Common myeloid progenitor, CD34-positive (primary cell): ENCODE measurements around the gene MYL12A.

Experiments
- CTCF ChIA-PET: fragments of 350-600 bp; sonication (Branson Sonifier 250); formaldehyde crosslinking; loops from one replicate; lab custom pipeline; 2021; ENCODE audit warnings: antibody characterized with exemption; lab: Charles Lee
- POLR2A ChIA-PET: fragments of 350-600 bp; sonication (Branson Sonifier 250); formaldehyde crosslinking; loops from one replicate; lab custom pipeline; 2021; ENCODE audit warnings: antibody characterized with exemption; lab: Charles Lee
- DNase-seq, 3 donors: peaks; one replicate each; pipeline versions ENCODE4 v3.0.0 to v3.0.0-alpha.2; 2013
- H3K27ac ChIP-seq, 2 experiments: 1 replicate in 1 of 2; 2 replicates in 1 of 2; pipeline ENCODE4 v1.7.0; 2013; ENCODE audit warnings: inconsistent platforms in 2 of 2, low read length in 2 of 2, mild to moderate bottlenecking in 2 of 2, low read depth in 1 of 2, moderate library complexity in 1 of 2; ENCODE audit not compliant: severe bottlenecking in 2 of 2, insufficient read depth in 1 of 2, poor library complexity in 1 of 2
- H3K27me3 ChIP-seq, 5 experiments: replicated peaks in 2 of 5; 1 replicate in 3 of 5; 2 replicates in 2 of 5; pipeline versions ENCODE4 v1.6.1 to v1.7.0; 2013; ENCODE audit warnings: low read length in 4 of 5, mild to moderate bottlenecking in 2 of 5, moderate library complexity in 2 of 5, inconsistent platforms in 1 of 5; ENCODE audit not compliant: insufficient read depth in 5 of 5, control insufficient read depth in 4 of 5
- H3K36me3 ChIP-seq, 4 experiments: 1 replicate in 2 of 4; 2 replicates in 2 of 4; pipeline versions ENCODE4 v1.6.1 to v1.7.0; 2013; ENCODE audit warnings: low read length in 3 of 4, control low read depth in 1 of 4, mild to moderate bottlenecking in 1 of 4; ENCODE audit not compliant: control insufficient read depth in 4 of 4, insufficient read depth in 4 of 4
- H3K4me1 ChIP-seq, 4 experiments: 1 replicate in 3 of 4; 2 replicates in 1 of 4; pipeline versions ENCODE4 v1.6.1 to v1.7.1; 2013; ENCODE audit warnings: low read length in 3 of 4, mild to moderate bottlenecking in 3 of 4, control low read depth in 1 of 4, inconsistent platforms in 1 of 4, moderate library complexity in 1 of 4; ENCODE audit not compliant: control insufficient read depth in 4 of 4, insufficient read depth in 4 of 4; ENCODE audit errors: control extremely low read depth in 1 of 4
- H3K4me3 ChIP-seq, 7 experiments: 1 replicate in 4 of 7; 2 replicates in 3 of 7; pipeline versions ENCODE4 v1.5.1 to v1.7.0; 2013; ENCODE audit warnings: mild to moderate bottlenecking in 7 of 7, low read length in 6 of 7, moderate library complexity in 6 of 7, inconsistent platforms in 2 of 7, low read depth in 2 of 7, control low read depth in 1 of 7; ENCODE audit not compliant: insufficient read depth in 4 of 7, control insufficient read depth in 1 of 7; ENCODE audit errors: extremely low read depth in 1 of 7
- H3K9me3 ChIP-seq, 5 experiments: 1 replicate in 4 of 5; 2 replicates in 1 of 5; pipeline versions ENCODE4 v1.6.1 to v1.7.1; 2013; ENCODE audit warnings: low read length in 4 of 5, mild to moderate bottlenecking in 2 of 5, inconsistent platforms in 1 of 5, low read depth in 1 of 5, moderate library complexity in 1 of 5; ENCODE audit not compliant: control insufficient read depth in 4 of 5, insufficient read depth in 2 of 5; ENCODE audit errors: control extremely low read depth in 1 of 5
- WGBS: methylation state at CpG from one replicate; pipeline ENCODE4 v1.1.5; 2013; ENCODE audit not compliant: insufficient coverage; 5-methylcytosine and 5-hydroxymethylcytosine counted together

MYL12A gene

DNA sequence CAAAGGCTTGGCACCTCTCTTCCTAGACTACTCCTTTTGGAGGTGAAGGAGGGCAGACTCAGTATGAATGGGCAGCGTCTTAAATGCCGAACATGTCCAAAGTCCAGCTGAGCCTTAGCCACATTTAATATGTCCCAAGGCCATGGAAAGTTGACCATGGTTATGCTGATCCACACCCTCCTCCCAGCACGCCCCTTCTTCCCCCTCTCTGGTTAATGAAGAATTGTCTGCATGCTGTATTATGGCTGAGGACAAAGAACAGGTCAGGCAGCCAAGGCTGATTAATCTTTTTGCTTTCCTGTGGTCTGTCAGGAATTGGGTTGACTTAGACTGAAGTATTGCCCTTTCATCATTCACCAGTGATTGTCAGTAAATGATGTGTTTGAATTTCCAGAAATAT, 22.0 kb upstream of the MYL12A start:
- WGBS = 91% methylated on average over 2 of the region's 3 CpGs
- Histone ChIP-seq H3K36me3 (no peaks in the 10 kb centered on the region), H3K27ac (no peak overlapping the region), H3K4me1 (peaks cover 0 to 12% (median 6%) of the 10 kb centered on the region in 4 experiments), H3K9me3 (no peaks in the 10 kb centered on the region), H3K27me3 (no peaks in the 10 kb centered on the region), H3K4me3 (no peak overlapping the region)
- DNase-seq = no peak
- ChIA-PET POLR2A (no interaction called here), CTCF (interaction anchor here (1.2 kb wide), 2 partner anchors 9 to 13 kb away, joined by 3 read pairs; no protein-coding TSS in a partner anchor)

DNA sequence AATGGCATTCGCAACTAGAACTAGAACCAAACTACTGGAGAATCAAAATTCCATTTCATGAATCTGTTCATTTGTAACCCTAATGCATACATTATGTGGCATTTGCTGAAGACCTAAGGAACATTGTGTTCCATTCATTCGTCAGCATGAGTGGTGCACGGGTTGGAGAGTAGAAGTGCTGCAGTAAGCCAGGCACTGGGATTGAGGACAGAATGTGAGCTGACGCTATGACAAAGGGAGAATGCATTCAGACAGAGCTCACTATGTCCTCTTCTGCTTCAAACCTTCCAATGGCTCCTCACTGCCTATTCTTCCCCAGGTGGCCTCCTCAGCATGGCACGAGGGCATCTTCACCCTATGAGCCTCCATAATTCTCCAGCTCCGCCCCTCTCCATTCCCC, 21.6 kb upstream of the MYL12A start:
- CTCF ChIA-PET = interaction anchor here (1.2 kb wide), 2 partner anchors 10 to 13 kb away, joined by 3 read pairs; no protein-coding TSS in a partner anchor
- H3K27ac ChIP-seq = no peak overlapping the region
- no peak for DNase-seq
- H3K4me1 ChIP-seq = peaks cover 0 to 12% (median 6%) of the 10 kb centered on the region in 4 experiments
- no peaks in the 10 kb centered on the region for H3K9me3 ChIP-seq
- POLR2A ChIA-PET = no interaction called here
- H3K4me3 ChIP-seq = no peak overlapping the region
- WGBS = 93% methylated on average over 6 of the region's 6 CpGs
- H3K36me3 ChIP-seq = no peaks in the 10 kb centered on the region
- H3K27me3 ChIP-seq = no peaks in the 10 kb centered on the region

DNA sequence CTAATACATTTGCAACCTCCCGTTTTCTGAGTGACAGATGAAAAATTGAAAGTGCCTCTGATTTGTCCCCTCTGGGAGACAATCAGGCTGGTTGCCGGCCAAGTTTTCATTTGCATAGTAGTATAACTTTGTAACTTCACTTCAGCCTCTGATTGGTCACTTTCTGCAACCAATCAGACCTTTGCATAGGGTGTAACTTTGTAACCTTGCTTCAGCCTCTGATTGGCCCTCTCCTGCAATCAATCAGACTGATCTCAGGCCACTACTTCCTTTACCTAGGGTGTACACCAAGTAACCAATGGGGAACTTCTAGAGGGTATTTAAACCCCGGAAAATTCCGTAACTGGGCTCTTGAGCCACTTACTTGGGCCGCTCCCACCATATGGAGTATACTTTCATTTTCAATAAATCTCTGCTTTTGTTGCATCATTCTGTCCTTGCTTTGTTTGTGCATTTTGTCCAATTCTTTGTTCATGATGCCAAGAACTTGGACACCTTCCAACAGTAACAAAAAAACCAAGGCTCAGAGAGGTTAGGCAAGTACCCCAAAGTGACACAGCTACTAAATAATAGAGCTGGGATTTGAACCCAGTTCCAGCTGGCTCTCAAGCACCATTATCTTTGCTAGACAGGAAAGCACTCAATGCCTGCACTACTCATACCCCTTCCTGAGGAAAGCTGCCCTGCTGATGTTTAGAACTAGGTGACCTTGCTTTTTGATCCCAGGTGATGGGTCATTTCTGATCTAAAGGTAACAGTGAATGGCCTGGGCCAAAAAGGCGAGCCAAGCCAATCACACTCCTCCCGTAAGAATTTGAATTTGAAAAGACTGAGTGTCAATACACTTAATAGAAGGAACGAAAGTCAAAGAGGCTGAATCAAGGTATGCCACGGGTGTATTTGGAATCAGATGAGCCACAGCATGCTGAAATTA, 16.9 kb upstream of the MYL12A start:
- Histone ChIP-seq H3K27me3 (no peaks in the 10 kb centered on the region), H3K36me3 (no peaks in the 10 kb centered on the region), H3K27ac (no peak overlapping the region), H3K4me1 (no peaks in the 10 kb centered on the region), H3K4me3 (no peak overlapping the region), H3K9me3 (no peaks in the 10 kb centered on the region)
- ChIA-PET CTCF (no interaction called here), POLR2A (no interaction called here)
- 95% methylated on average over 6 of the region's 9 CpGs for WGBS
- peak in 2 of 3 donors; percentile 23 to 32 for DNase-seq

DNA sequence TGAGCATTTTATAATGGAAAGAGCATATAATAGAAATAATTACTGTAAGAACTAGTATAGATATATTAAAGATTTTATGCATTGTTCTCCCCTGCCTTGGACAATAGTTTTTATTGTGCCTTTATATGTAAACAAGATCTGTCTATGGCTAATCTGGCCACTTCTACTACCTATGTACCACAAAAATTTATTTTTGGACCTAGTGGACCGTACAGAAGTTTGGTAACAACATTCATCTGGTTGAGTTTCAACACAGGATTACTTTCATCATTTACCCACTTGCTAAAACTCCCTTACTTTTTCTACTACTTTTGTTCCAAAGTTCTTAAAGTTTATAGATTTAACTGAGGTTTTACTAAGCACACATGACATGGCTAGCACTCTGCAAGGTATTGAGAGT, 14.6 kb upstream of the MYL12A start:
- Histone ChIP-seq H3K36me3 (no peaks in the 10 kb centered on the region), H3K4me1 (no peaks in the 10 kb centered on the region), H3K4me3 (no peak overlapping the region), H3K27me3 (no peaks in the 10 kb centered on the region), H3K27ac (no peak overlapping the region), H3K9me3 (no peaks in the 10 kb centered on the region)
- POLR2A ChIA-PET = no interaction called here
- CTCF ChIA-PET = no interaction called here
- DNase-seq = no peak
- WGBS = no CpG with 5 or more reads among the region's 1 CpG

DNA sequence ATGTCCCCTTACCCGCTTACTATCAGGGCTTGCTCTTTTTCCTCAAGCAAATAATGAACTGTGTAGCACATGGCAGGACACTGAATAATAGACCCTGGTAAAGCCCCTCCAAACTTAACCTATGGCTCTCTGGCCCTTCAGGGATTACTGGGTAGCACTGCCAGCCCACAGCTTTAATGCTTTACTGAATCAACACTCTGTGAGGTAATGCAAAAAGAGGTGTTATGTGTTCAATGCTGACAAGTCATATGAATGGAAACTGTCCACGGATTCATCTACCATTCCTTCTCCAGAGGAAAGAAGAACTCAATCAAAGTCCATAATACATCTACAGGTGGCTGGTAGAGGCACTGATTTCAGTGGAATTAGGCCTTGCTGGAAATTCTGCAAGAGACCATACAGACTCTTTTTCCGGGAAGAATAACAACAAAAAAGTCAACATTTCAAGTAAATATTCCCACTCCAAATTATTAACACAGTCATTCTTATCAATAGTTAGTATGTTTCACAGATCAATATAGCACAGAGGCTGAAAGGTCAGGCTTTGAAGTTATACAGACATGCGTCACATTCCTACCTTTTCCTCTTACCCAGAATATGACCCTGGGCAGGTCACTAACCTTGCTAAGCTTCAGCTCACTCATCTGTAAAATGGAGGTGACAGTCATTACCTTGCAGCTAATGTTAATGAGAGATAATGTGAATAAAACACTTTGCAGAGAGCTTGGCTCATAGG, 14.0 kb upstream of the MYL12A start:
- H3K4me3 ChIP-seq = no peak overlapping the region
- DNase-seq = no peak
- 100% methylated on average over 2 of the region's 4 CpGs for WGBS
- H3K27ac ChIP-seq = no peak overlapping the region
- H3K27me3 ChIP-seq = no peaks in the 10 kb centered on the region
- H3K4me1 ChIP-seq = no peaks in the 10 kb centered on the region
- no peaks in the 10 kb centered on the region for H3K9me3 ChIP-seq
- H3K36me3 ChIP-seq = no peaks in the 10 kb centered on the region
- ChIA-PET POLR2A (no interaction called here), CTCF (no interaction called here)

DNA sequence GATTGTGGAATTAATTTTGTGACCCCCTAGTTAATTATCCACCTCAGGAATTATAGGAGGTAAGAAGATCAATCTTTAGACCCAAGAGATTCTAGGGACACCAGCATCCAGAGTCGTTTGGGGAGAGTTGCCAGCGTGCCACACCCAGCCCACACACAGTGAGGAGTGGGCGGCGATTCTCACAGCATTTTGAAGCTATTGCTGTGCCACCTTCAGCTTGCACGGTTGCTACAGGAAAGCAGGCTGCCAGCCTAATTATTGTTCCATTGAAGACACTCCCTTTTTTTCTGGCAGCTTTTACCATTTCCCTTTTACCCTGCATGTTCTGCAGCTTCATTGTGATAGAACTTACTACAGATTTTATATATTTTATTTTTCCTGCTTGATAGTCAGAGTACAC, 13.1 kb upstream of the MYL12A start:
- DNase-seq = no peak
- 81% methylated on average over 5 of the region's 5 CpGs for WGBS
- no peaks in the 10 kb centered on the region for H3K9me3 ChIP-seq
- H3K36me3 ChIP-seq = no peaks in the 10 kb centered on the region
- no peak overlapping the region for H3K4me3 ChIP-seq
- POLR2A ChIA-PET = no interaction called here
- H3K4me1 ChIP-seq = no peaks in the 10 kb centered on the region
- CTCF ChIA-PET = interaction anchor here (0.7 to 0.8 kb wide), 2 partner anchors 56 to 82 kb away, joined by 3 to 7 read pairs; no protein-coding TSS in a partner anchor
- H3K27ac ChIP-seq = no peak overlapping the region
- no peaks in the 10 kb centered on the region for H3K27me3 ChIP-seq

DNA sequence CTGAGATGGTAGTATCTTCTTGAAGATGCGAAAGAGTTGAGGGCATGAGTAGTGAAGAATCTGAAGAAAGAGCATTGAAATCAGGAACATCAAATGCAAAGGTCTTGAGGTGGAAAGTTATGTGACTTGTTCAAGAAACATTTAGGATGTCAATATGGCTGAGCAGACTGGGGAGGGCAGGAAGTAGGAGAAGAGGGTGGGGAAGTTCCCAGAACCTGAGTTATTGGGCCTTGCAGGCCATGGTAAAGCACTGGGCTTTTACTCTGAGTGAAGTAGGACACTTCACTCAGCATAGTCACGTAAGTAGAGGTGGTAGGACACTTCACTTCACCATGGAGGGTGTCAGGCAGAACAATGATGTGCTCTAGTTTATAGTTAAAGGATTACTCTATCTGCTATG, 11.8 kb upstream of the MYL12A start:
- 100% methylated on average over 2 of the region's 2 CpGs for WGBS
- no peaks in the 10 kb centered on the region for H3K9me3 ChIP-seq
- no peak overlapping the region for H3K4me3 ChIP-seq
- no peak for DNase-seq
- H3K27ac ChIP-seq = no peak overlapping the region
- H3K36me3 ChIP-seq = no peaks in the 10 kb centered on the region
- POLR2A ChIA-PET = no interaction called here
- H3K27me3 ChIP-seq = no peaks in the 10 kb centered on the region
- no peaks in the 10 kb centered on the region for H3K4me1 ChIP-seq
- CTCF ChIA-PET = interaction anchor here (1.1 kb wide), 1 partner anchor 16 kb away, joined by 3 read pairs; the partner anchor contains the start of gene MYOM1
